GM15510 (cell line): Measurements from ENCODE around the gene GLUL.

Source experiments
- POLR2A ChIP-seq: IDR thresholded peaks from 3 replicates; pipeline ENCODE4 v1.6.1; 2011; ENCODE audit warnings: borderline replicate concordance; ENCODE audit not compliant: insufficient read length; ENCODE audit errors: extremely low read depth

The GLUL gene

GRCh38 chr1:182391362-182392049, at the start of gene GLUL:
TSS of gene GLUL (minus strand) at chr1:182391790. CDS start at chr1:182388737, 3,053 bp downstream.
- peak; percentile 87 for TF ChIP-seq POLR2A

GRCh38 chr1:182438326-182438725, 46.7 kb upstream of the GLUL start:
- TF ChIP-seq POLR2A, result no peak

- TF ChIP-seq POLR2A, result no peak
These were observed 42.0 kb upstream of the GLUL start for GRCh38 chr1:182433580-182433979.

- TF ChIP-seq POLR2A, result no peak
These were observed 39.7 kb upstream of the GLUL start for GRCh38 chr1:182431278-182431677.

- no peak for TF ChIP-seq POLR2A
These were observed 38.9 kb upstream of the GLUL start for GRCh38 chr1:182430263-182431068.

- TF ChIP-seq POLR2A, result no peak
These were observed 36.5 kb upstream of the GLUL start for GRCh38 chr1:182428043-182428442.

GRCh38 chr1:182426442-182427430, 35.1 kb upstream of the GLUL start:
- no peak for TF ChIP-seq POLR2A

- TF ChIP-seq POLR2A, result no peak
These were observed 24.2 kb upstream of the GLUL start for GRCh38 chr1:182415789-182416188.

- TF ChIP-seq POLR2A, result no peak
These were observed 22.4 kb upstream of the GLUL start for GRCh38 chr1:182413969-182414368.

- TF ChIP-seq POLR2A, result no peak
These were observed 21.9 kb upstream of the GLUL start for GRCh38 chr1:182413486-182413885.

- TF ChIP-seq POLR2A, result no peak
These were observed 19.2 kb upstream of the GLUL start for GRCh38 chr1:182410620-182411273.

- TF ChIP-seq POLR2A, result no peak
These were observed 18.5 kb upstream of the GLUL start for GRCh38 chr1:182410138-182410537.

GRCh38 chr1:182408435-182409075, 17.0 kb upstream of the GLUL start:
- no peak for TF ChIP-seq POLR2A

GRCh38 chr1:182407724-182408123, 16.1 kb upstream of the GLUL start:
- TF ChIP-seq POLR2A, result no peak

- TF ChIP-seq POLR2A, result no peak
These were observed 14.4 kb upstream of the GLUL start for GRCh38 chr1:182406012-182406411.

GRCh38 chr1:182405578-182405977, 14.0 kb upstream of the GLUL start:
- no peak for TF ChIP-seq POLR2A
